ENCODE results near the gene ANKRD1.

GRCh38 chr10:90915766-90916075 is 5.2 kb downstream of the ANKRD1 start:
- TF ChIP-seq CTCF (conservative IDR thresholded peaks at IDR 0.05 in 1 of 2, IDR thresholded peaks at IDR 0.05 in 1 of 2; ENCODE audit: low read depth in 1 of 2, low read length in 2 of 2) (no peak), EZH2 (IDR thresholded peaks at IDR 0.05; ENCODE audit: low read length, missing control alignments) (no peak)

All from fibroblast of lung (primary cell).